Gastrocnemius medialis (tissue), 4 donors: ENCODE measurements around the gene ELK3. TPM values are rescaled to one million over a fixed set of nuclear protein-coding genes. Genes with fewer than 3 reads are reported as not detected.

ENCODE experiments used
- ATAC-seq, 2 donors: fragments of 150-250 bp; one replicate each; pipeline ENCODE4 v1.9.1; 2016
- DNase-seq, 2 donors: peaks; one replicate each; pipeline ENCODE4 v3.0.0-alpha.2; 2019
- H3K27ac ChIP-seq, 4 donors: fragments of 200-600 bp; sonication (generic); 1 replicate in 1 of 4; 2 replicates in 3 of 4; pipeline ENCODE4 v1.5.1; 2016 to 2018; ENCODE audit warnings: mild to moderate bottlenecking in 2 of 4, moderate library complexity in 1 of 4
- H3K27me3 ChIP-seq, 3 donors: fragments of 200-600 bp; sonication (generic) in 2 of 3; 1 replicate in 1 of 3; 2 replicates in 2 of 3; pipeline versions ENCODE4 v1.5.1 to v1.6.0; 2016 to 2019; ENCODE audit warnings: mild to moderate bottlenecking in 1 of 3, moderate library complexity in 1 of 3
- H3K36me3 ChIP-seq, 2 donors: fragments of 200-600 bp; sonication (generic) in 1 of 2; one replicate each; pipeline ENCODE4 v1.5.1; 2017 to 2018
- H3K4me1 ChIP-seq, 2 donors: fragments of 200-600 bp; sonication (generic) in 1 of 2; one replicate each; pipeline ENCODE4 v1.5.1; 2016 to 2017; ENCODE audit warnings: mild to moderate bottlenecking in 2 of 2
- H3K4me3 ChIP-seq, 4 donors: fragments of 200-600 bp; sonication (generic) in 3 of 4; 1 replicate in 1 of 4; 2 replicates in 3 of 4; pipeline ENCODE4 v1.5.1; 2016 to 2019; ENCODE audit warnings: mild to moderate bottlenecking in 2 of 4
- H3K9me3 ChIP-seq, 3 donors: fragments of 200-600 bp; sonication (generic) in 2 of 3; 1 replicate in 1 of 3; 2 replicates in 2 of 3; pipeline ENCODE4 v1.5.1; 2016 to 2019
- POLR2A ChIP-seq, 2 donors: fragments of 450-650 bp; IDR thresholded peaks; one replicate each; pipeline ENCODE4 v1.6.1; 2017; ENCODE audit warnings: antibody characterized with exemption in 2 of 2, mild to moderate bottlenecking in 2 of 2, moderate library complexity in 2 of 2
- in situ Hi-C, 4 donors: fragments of 200-750 bp; cut with MboI; loops; one replicate each; pipeline versions ENCODE4 v1.15.0 to v1.8.0; 2017; ENCODE audit warnings: low sequenced_read_pairs in 4 of 4
- intact Hi-C: fragments of 100-400 bp; cut with DNase I; formaldehyde crosslinking; loops from one replicate; pipeline ENCODE4 v1.15.1; 2023; ENCODE audit warnings: low total_unique reads
- total RNA-seq, 4 donors: library from RNA; depleted of rRNA; stranded (reverse); fragments of >200 nt; gene quantifications; one replicate each; pipeline versions ENCODE4 v1.1.0 to v1.2.3, GENCODE V29; 2016
- TF ChIP-seq, protein P1 (sequence below), 5 experiments: fragments of 450-650 bp in 3 of 5; fragments of 200-600 bp in 2 of 5; sonication (generic) in 2 of 5; IDR thresholded peaks in 4 of 5; conservative IDR thresholded peaks in 1 of 5; 1 replicate in 4 of 5; 2 replicates in 1 of 5; pipeline ENCODE4 v1.5.1; 2016 to 2019; ENCODE audit warnings: antibody characterized with exemption in 5 of 5, mild to moderate bottlenecking in 3 of 5, moderate library complexity in 3 of 5

ELK3 gene
- total RNA-seq, 4 donors from 2014 or later, result 3.7 to 6.6 (median 4.9) TPM

DNA sequence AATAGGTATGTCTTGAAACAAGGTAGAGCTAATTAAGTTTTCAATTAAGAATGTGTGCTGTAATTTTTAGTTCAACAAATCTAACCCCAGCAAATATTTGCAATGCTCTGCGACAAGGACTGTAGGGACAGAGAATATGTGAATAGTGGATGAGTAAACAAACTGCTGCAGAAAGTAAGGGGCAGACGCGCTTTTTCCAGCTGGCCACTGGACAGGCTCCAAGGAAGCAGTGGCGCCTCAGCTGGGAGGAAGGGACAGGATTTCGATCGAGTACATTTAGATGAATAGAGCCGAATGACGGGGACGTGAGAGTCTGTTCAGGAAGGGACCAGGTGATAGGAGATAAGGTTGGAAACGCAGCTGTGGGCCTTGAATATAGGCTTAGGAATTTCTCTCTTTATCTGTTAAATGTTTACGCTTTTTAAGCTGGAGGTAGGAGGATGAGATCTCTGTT lies 69.3 kb downstream of the ELK3 start:
- Histone ChIP-seq H3K4me1 (peaks cover 0 to 6% of the 10 kb centered on the region in 2 donors), H3K27me3 (no peaks in the 10 kb centered on the region), H3K27ac (peak overlapping the region in 2 of 4 donors; percentile 15 to 22), H3K36me3 (peaks cover 0 to 11% of the 10 kb centered on the region in 2 donors), H3K9me3 (no peaks in the 10 kb centered on the region), H3K4me3 (no peak overlapping the region)
- no peak for ATAC-seq
- DNase-seq, result no peak
- in situ Hi-C loops, result no loop called here
- intact Hi-C loops, result no loop called here
- TF ChIP-seq, protein P1, sequence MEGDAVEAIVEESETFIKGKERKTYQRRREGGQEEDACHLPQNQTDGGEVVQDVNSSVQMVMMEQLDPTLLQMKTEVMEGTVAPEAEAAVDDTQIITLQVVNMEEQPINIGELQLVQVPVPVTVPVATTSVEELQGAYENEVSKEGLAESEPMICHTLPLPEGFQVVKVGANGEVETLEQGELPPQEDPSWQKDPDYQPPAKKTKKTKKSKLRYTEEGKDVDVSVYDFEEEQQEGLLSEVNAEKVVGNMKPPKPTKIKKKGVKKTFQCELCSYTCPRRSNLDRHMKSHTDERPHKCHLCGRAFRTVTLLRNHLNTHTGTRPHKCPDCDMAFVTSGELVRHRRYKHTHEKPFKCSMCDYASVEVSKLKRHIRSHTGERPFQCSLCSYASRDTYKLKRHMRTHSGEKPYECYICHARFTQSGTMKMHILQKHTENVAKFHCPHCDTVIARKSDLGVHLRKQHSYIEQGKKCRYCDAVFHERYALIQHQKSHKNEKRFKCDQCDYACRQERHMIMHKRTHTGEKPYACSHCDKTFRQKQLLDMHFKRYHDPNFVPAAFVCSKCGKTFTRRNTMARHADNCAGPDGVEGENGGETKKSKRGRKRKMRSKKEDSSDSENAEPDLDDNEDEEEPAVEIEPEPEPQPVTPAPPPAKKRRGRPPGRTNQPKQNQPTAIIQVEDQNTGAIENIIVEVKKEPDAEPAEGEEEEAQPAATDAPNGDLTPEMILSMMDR (IDR thresholded peaks at IDR 0.05 in 4 of 5, conservative IDR thresholded peaks at IDR 0.05 in 1 of 5), result no peak
- TF ChIP-seq POLR2A (IDR thresholded peaks at IDR 0.05), result no peak

GRCh38 chr12:96265400-96265799 lies 71.2 kb downstream of the ELK3 start:
- intact Hi-C loops (no loop called here), in situ Hi-C loops (no loop called here)
- Histone ChIP-seq H3K9me3 (no peaks in the 10 kb centered on the region), H3K4me3 (no peak overlapping the region), H3K36me3 (peaks cover 0 to 11% of the 10 kb centered on the region in 2 donors), H3K4me1 (no peaks in the 10 kb centered on the region), H3K27me3 (no peaks in the 10 kb centered on the region), H3K27ac (no peak overlapping the region)
- DNase-seq, result no peak
- no peak for ATAC-seq
- TF ChIP-seq POLR2A (IDR thresholded peaks at IDR 0.05), result no peak
- TF ChIP-seq, protein P1 (IDR thresholded peaks at IDR 0.05 in 4 of 5, conservative IDR thresholded peaks at IDR 0.05 in 1 of 5), result no peak

DNA sequence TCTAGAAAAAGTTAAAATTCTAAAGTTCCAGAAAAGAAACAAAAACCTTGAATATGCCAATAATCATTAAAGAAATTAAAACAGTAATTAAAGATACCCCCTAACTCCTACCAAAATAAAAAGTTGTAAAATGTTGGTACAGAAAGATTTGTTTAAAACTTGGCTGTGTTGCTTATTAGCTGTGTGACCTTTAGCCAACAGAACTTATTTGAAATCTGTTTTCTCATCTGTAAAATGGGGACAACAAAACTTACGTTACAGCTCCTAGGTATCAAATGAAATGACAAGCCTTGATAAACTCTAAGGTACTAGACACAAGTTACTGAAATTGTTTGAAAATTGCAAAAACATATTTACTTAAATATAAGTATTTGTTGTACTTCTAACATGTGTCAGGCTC lies 71.7 kb downstream of the ELK3 start:
- Histone ChIP-seq H3K9me3 (no peaks in the 10 kb centered on the region), H3K36me3 (peaks cover 0 to 9% of the 10 kb centered on the region in 2 donors), H3K4me3 (no peak overlapping the region), H3K27ac (no peak overlapping the region), H3K27me3 (no peaks in the 10 kb centered on the region), H3K4me1 (no peaks in the 10 kb centered on the region)
- intact Hi-C loops (no loop called here), in situ Hi-C loops (no loop called here)
- DNase-seq, result no peak
- no peak for ATAC-seq
- TF ChIP-seq POLR2A (IDR thresholded peaks at IDR 0.05), result no peak
- TF ChIP-seq, protein P1 (IDR thresholded peaks at IDR 0.05 in 4 of 5, conservative IDR thresholded peaks at IDR 0.05 in 1 of 5), result no peak

- no peaks in the 10 kb centered on the region for H3K4me1 ChIP-seq
- in situ Hi-C loops (no loop called here), intact Hi-C loops (no loop called here)
- no peak overlapping the region for H3K4me3 ChIP-seq
- DNase-seq (no peak), ATAC-seq (no peak)
- no peak overlapping the region for H3K27ac ChIP-seq
- H3K9me3 ChIP-seq, result no peaks in the 10 kb centered on the region
- no peak for TF ChIP-seq POLR2A (IDR thresholded peaks at IDR 0.05)
- TF ChIP-seq, protein P1 (IDR thresholded peaks at IDR 0.05 in 4 of 5, conservative IDR thresholded peaks at IDR 0.05 in 1 of 5), result no peak
- H3K36me3 ChIP-seq, result peaks cover 0 to 5% of the 10 kb centered on the region in 2 donors
- H3K27me3 ChIP-seq, result no peaks in the 10 kb centered on the region
These were observed 72.1 kb downstream of the ELK3 start for GRCh38 chr12:96266238-96266637.
